Mesothelial cell of epicardium (in vitro differentiated cells): ENCODE results near the gene BORCS5. TPM values are rescaled to one million over a fixed set of nuclear protein-coding genes. Genes with fewer than 3 reads are reported as not detected.

Source experiments
- DNase-seq, 2 experiments: peaks; one replicate each; pipeline ENCODE4 v3.0.0; 2021; ENCODE audit warnings: low spot score in 2 of 2; ENCODE audit not compliant: unreplicated experiment in 2 of 2
- H3K27ac Mint-ChIP-seq: 2 replicates; pipeline ENCODE4 v1.8.0; 2021; ENCODE audit warnings: mixed read lengths
- H3K27me3 Mint-ChIP-seq: 2 replicates; pipeline ENCODE4 v1.8.0; 2021; ENCODE audit warnings: low read depth, mixed read lengths
- H3K36me3 Mint-ChIP-seq: 2 replicates; pipeline ENCODE4 v1.8.0; 2021; ENCODE audit warnings: mixed read lengths
- H3K4me1 Mint-ChIP-seq: 2 replicates; pipeline ENCODE4 v1.8.0; 2021; ENCODE audit warnings: mixed read lengths
- H3K4me3 Mint-ChIP-seq: 2 replicates; pipeline ENCODE4 v1.8.0; 2021; ENCODE audit warnings: mild to moderate bottlenecking, moderate library complexity, mixed read lengths
- H3K9me3 Mint-ChIP-seq: 2 replicates; pipeline ENCODE4 v1.8.0; 2021; ENCODE audit warnings: mixed read lengths
- CTCF ChIP-seq: fragments of 200-600 bp; sonication (generic); IDR thresholded peaks from one replicate; pipeline ENCODE4 v1.5.0; 2021; ENCODE audit warnings: antibody characterized with exemption; ENCODE audit not compliant: unreplicated experiment
- total RNA-seq: library from RNA; stranded (reverse); gene quantifications from 3 replicates; pipeline ENCODE4 v1.2.1, GENCODE V29; 2021

BORCS5 gene
- total RNA-seq, 1 donor from 2014 or later: 11.0 TPM

- peaks cover 35% of the 10 kb centered on the region for H3K4me1 Mint-ChIP-seq
- no peak for TF ChIP-seq CTCF
- no peak overlapping the region for H3K4me3 Mint-ChIP-seq
- peaks cover 13% of the 10 kb centered on the region for H3K36me3 Mint-ChIP-seq
- DNase-seq: no peak
- H3K27me3 Mint-ChIP-seq: no peaks in the 10 kb centered on the region
- H3K9me3 Mint-ChIP-seq: peaks cover 7% of the 10 kb centered on the region
- peak overlapping the region; percentile 39 for H3K27ac Mint-ChIP-seq
These were observed 76.4 kb downstream of the BORCS5 start for GRCh38 chr12:12433203-12433731.

GRCh38 chr12:12436831-12437345, 80.0 kb downstream of the BORCS5 start:
- no peaks in the 10 kb centered on the region for H3K27me3 Mint-ChIP-seq
- no peak for TF ChIP-seq CTCF
- H3K4me1 Mint-ChIP-seq: peaks cover 26% of the 10 kb centered on the region

DNA sequence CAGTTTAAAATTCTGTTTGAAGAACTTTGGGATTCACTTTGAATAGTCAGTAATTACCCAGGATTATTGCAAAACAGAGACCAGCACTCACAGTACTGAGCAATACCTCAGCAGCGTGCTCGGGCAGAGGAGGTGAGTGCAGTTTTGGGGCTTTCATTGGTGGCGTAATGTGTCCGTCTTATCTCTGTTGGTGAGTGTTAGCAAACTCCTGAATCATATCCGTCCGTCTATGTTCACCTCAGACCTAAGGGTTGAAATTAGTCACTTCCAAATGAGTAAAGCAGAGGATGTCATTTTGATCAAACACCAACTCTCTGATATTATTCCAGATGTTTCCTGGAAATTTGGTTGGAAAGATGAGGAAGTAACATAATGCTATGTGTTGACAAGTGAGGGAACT, 82.8 kb downstream of the BORCS5 start:
- Mint-ChIP-seq H3K4me1 (peaks cover 10% of the 10 kb centered on the region), H3K27me3 (no peaks in the 10 kb centered on the region), H3K27ac (no peak overlapping the region), H3K9me3 (peaks cover 7% of the 10 kb centered on the region), H3K36me3 (peaks cover 11% of the 10 kb centered on the region), H3K4me3 (no peak overlapping the region)
- no peak for TF ChIP-seq CTCF
- no peak for DNase-seq

More at GRCh38 chr12:12436831-12437345, 80.0 kb downstream of the BORCS5 start:
- Mint-ChIP-seq H3K4me3 (no peak overlapping the region), H3K36me3 (peaks cover 13% of the 10 kb centered on the region), H3K27ac (no peak overlapping the region), H3K9me3 (peaks cover 7% of the 10 kb centered on the region)
- DNase-seq: no peak

GRCh38 chr12:12440784-12441428, 84.0 kb downstream of the BORCS5 start:
- Mint-ChIP-seq H3K27me3 (no peaks in the 10 kb centered on the region), H3K9me3 (peaks cover 7% of the 10 kb centered on the region), H3K4me3 (no peak overlapping the region), H3K36me3 (peaks cover 11% of the 10 kb centered on the region), H3K27ac (no peak overlapping the region), H3K4me1 (peaks cover 7% of the 10 kb centered on the region)
- no peak for DNase-seq
- TF ChIP-seq CTCF: no peak

DNA sequence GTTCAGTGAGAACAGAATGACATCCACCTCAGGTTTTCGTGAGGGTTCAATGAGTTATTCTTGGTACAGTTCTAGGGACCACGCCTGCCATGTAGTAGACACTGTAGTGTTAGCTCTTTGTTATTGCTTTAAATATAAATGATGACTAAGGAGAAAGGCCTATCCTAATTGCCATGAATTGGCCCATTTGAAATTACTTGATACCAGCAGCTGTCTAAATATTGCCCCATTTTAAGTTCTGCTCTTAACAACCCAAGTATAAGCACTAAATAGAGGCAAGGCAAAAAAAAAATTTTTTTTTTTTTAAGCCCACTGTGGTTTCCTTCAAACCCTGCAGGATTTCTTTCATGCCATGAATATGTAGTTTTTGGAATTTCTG, 84.5 kb downstream of the BORCS5 start:
- peaks cover 7% of the 10 kb centered on the region for H3K9me3 Mint-ChIP-seq
- no peak for DNase-seq
- H3K36me3 Mint-ChIP-seq: peaks cover 9% of the 10 kb centered on the region
- H3K4me1 Mint-ChIP-seq: peaks cover 7% of the 10 kb centered on the region
- H3K4me3 Mint-ChIP-seq: no peak overlapping the region
- H3K27me3 Mint-ChIP-seq: no peaks in the 10 kb centered on the region
- H3K27ac Mint-ChIP-seq: no peak overlapping the region
- TF ChIP-seq CTCF: no peak
